Esophagus mucosa (tissue), 1 donor: ENCODE measurements around the gene TJP1. TPM values are rescaled to one million over a fixed set of nuclear protein-coding genes. Genes with fewer than 3 reads are reported as not detected.
"Not testable (repeated sequence)": the region's sequence is repeated elsewhere in the genome, so short reads cannot be mapped to it uniquely, and the experiment has no call there.

Experiments
- ATAC-seq: fragments of 200-7000 bp; cut with Tn5 transposase; one replicate; pipeline ENCODE4 v1.9.1; 2020
- total RNA-seq: library from RNA; stranded (reverse); gene quantifications from one replicate; pipeline ENCODE4 v1.2.4, GENCODE V29; 2023
- donor health status: DM: yes; HTN: yes; CAD: no.

The TJP1 gene
- total RNA-seq, 1 donor from 2014 or later = 118 TPM

DNA sequence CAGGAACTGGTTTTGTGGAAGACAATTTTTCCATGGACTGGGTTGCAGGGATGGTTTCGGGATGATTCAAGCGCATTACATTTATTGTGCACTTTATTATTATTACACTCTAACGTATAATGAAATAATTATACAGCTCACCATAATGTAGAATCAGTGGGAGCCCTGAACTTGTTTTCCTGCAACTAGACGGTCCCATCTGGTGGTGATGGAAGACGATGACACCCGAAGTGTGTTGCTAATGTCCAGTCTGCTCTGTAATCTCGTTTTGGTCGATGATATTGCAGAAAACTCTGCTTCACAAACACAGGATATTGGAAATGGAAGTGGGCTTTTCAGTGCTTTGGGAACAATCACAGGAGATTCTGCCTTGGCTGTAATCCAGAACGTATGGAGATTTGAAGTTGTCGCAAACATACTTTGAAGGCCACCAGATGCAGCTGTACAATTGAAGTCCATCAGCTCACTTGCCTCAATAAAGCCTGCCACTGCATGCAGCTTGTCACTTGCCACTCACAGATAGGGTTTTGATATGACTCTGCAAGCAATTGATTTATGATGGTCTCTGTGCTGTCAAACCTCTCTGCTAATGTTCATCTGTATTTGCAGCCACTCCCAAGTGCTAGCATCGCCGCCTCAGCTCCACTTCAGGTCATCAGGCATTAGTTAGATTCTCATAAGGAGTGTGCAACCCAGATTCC lies 141.7 kb downstream of the TJP1 start:
- no peak for ATAC-seq

DNA sequence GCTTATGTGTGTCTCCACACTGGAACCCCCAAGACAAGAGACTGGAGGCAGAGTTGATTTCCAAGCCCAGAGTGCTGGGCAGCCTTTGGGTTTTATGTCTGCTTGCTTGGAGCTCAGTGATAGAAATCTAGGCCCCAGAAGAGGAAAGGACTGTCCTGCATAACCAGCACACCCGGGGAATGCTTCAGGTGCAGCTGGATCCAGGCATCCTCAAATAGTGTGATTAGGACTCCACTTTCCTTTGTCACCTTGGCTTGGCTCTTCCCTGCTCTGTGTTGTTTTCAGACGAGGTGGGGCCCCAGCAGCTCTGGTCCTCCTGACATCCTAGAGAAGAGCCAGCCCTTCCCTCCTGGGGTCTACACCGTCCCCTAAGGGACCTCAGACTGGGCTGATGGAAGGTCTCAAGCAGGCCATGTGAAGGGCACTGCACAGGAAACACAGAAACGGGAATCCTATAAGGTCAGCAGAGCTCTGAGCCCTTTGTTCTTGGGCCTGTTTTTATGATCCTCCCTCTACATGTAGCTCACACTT lies 143.7 kb downstream of the TJP1 start:
- no peak for ATAC-seq

DNA sequence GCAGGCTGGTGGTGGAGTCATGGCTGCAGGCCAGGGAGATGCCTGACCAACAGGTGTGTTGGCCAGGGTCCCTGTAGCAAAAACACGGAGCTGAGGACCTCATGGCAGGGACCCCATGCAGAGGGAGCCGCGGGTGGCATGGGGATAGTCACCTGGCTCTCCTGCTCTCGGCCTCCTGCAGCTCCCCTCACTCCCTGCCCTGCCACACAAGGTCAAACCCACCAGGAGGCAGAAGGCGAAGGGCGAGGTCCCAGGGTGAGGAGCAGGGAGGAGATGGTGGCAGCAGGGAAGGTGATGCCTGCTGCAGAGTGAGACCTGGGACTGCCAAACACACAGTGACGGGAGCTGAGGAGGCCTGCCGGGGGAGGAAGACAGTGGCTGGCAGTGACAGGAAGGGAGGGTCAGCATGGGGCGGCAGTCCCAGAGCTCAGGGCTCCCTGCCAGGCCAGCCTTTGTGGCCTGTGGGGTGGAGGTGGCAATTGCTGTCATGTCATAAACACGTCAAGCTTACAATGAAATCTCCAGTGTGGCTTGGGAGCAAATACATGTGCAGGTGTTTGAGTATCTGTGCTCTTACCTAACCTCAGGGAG lies 144.3 kb downstream of the TJP1 start:
- no peak for ATAC-seq

DNA sequence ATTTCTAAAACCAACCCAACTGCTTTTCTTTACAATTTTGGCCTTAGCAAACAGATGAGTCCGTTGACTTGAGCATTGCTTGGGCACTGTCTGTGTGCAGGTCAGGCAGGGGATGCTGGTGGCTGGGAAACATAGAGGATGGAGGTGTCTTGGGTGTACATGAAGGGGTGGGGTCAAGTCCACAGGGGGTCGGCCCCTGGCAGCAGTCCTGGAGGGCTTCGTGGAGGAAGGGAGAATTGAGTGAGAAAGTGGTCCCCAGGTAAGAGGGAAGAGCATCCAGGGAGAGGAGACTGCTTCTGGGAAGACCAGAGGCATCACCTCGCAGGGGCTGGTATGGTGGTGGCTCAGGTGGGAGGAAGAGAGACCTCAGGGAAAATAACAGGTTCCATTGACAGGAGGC lies 144.8 kb downstream of the TJP1 start:
- no peak for ATAC-seq

DNA sequence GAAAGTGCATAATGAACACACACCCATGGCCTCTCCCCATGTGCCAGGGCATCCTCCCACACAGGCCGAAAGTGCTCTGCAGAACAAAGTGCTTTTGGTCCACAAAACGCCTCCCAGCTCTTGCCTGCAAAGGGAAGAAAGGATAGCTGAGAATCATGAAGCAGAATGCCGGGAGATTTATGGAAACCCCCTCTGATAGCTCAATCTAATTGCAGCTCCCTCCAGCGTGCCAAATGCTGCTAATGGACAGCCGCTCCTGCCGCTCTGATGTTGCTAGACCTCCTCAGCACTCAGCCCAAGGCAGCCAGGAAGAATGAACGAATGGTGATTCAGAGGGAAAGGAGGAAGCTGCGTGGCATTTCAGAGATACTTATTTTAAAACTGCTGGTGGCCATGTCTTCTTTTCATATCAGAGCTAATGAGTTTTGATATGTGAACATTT lies 145.3 kb downstream of the TJP1 start:
- no peak for ATAC-seq

DNA sequence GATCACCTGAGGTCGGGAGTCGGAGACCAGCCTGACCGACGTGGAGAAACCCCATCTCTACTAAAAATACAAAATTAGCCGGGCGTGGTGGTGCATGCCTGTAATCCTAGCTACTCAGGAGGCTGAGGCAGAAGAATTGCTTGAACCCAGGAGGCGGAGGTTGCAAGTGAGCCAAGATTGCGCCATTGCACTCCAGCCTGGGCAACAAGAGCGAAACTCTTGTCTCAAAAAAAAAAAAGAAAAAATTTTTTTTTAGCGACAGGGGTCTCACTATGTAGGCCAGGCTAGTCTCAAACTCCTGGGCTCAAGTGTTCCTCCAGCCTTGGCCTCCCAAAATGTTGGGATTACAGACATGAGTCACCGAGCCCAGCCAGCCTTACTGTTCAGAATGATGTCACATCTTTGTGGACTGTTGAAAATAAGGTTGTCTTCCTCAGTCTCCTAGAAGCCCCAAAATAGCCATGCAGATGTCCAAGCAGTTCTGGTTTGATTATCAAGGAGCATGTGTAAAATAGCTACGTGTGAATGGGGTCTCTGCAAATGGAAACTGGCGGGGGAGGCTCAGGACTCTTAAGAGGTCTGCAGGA lies 145.8 kb downstream of the TJP1 start:
- not testable (repeated sequence) for ATAC-seq

DNA sequence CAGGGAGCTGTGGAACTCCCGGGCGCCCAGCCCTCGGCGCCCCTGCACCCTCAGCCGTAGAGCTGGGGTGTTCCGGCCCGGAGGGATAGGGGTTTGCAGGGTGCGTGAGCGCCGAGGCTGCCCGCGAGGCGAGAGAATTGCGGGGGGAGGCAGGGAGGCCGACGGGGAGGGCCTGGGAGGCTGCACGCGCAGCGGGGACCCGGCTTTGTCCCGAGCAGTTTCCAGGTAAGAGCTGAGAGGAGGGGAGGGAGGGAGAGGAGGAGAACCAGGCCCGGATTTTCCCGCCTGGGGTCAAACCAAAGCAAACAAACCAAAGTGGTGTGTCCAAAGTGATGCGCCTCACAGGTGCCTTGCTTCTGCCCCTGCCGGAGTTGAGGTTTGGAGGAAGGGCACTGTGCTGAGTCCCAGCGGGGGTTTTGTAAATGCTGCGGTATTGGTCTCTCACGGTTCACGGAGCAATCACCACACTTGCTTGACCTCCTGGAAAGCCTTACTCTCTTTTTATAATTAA lies 146.4 kb downstream of the TJP1 start:
- ATAC-seq = no peak

DNA sequence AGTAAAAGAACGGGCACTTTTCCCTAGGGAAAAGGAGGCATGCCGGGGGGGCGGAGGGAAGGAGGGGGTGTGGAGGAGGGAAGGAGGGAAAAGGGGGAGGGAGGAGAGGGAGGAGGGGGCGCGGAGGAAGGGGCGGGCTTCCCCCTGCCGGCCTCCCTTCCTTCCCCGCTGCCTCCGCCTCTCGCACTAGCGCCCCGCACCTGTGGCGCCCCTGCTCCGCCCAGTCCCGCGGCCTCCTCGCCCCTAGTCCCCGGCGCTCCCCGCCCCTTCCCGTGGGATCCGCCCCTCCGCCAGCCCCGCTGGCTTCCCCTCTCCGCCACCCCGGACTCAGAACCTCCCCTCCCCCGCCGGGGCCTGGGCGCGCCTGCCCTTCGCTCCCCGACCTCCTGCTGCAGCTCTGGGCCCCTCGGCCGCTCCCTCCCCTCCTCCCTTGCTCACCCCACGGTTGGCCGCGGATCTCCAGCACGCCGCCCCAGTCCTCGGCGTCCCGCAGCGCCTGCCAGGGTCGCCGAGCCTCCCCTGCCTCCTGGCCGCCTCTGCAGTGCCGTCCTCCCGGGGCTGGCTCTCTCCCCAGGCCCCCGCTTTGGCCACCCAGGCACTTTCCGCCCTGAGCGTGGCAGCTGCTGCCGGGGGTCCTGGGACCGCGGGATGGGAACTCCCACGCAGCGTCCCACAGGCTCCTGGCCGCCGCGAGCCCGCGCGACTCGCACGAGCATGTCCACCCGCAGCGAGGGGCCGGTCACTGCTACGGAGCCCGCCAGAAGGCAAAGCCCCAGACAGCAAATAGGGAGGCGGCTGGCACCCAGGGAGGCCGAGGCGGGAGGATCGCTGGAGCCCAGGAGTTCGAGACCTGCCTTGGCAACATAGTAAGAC lies 147.4 kb downstream of the TJP1 start:
- ATAC-seq = no peak

DNA sequence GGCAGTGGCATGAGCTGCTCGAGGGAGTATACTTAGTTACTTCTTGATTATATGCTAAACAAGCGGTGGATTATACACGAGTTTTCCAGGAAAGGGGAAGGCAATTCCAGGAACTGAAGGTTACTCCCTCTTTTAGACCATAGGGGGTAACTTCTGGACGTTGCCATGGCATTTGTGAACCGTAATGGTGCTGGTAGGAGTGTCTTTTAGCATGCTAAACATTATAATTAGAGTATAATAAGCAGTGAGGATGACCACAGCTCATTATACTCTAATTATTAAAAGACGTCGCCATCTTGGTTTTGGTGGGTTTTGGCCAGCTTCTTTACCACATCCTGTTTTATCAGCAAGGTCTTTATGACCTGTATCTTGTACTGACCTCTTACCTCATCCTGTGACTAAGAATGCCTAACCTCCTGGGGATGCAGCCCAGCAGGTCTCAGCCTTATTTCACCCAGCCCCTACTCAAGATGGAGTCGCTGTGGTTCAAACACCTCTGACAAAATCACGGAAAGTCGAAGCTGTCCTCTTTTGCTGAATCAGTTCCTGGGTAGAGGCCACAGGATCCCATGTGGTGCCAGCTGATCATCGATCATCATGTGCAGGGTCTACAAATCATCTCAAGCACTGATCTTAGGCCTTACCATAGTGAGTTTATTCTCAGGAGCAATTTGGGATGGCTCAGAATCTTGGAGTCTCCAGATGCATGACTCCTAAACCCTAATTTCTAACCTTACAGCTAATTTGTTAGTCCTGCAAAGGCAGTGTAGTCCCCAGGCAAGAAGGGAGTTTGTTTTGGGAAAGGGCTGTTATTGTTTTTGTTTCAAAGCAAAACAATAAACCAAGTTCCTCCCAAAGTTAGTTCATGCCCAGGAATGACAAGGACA lies 149.1 kb downstream of the TJP1 start:
- ATAC-seq = no peak

DNA sequence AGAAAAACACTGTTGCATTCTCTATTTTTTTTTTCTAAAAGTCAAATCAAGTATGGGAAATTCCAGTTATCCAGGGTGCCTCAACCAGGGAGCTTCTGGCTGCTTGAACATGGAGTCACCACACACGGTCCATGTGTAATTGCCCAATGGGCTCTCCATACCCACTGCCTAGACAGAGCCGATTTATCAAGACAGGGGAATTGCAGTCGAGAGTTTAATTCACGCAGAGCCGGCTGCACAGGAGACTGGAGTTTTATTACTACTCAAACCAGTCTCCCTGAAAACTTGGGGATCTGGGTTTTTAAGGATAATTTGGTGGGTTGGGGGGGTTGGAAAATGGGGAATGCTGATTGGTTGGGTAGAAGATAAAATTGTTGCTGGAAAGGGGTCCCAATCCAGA lies 149.8 kb downstream of the TJP1 start:
- ATAC-seq = no peak

DNA sequence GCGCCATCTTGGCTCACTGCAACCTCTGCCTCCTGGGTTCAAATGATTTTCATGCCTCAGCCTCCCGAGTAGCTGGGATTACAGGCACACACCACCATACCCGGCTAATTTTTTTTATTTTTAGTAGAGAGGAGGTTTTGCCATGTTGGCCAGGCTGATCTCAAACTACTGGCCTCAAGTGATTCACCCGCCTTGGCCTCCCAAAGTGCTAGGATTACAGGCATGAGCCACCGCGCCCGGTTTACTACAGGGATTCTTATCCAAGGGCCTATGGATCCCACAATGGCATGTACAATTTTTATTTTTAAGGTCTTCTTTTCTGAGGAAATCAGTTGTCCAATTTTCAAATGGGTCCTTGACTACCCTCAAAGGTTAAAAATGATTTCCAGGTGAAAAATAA lies 150.2 kb downstream of the TJP1 start:
- ATAC-seq = not testable (repeated sequence)

DNA sequence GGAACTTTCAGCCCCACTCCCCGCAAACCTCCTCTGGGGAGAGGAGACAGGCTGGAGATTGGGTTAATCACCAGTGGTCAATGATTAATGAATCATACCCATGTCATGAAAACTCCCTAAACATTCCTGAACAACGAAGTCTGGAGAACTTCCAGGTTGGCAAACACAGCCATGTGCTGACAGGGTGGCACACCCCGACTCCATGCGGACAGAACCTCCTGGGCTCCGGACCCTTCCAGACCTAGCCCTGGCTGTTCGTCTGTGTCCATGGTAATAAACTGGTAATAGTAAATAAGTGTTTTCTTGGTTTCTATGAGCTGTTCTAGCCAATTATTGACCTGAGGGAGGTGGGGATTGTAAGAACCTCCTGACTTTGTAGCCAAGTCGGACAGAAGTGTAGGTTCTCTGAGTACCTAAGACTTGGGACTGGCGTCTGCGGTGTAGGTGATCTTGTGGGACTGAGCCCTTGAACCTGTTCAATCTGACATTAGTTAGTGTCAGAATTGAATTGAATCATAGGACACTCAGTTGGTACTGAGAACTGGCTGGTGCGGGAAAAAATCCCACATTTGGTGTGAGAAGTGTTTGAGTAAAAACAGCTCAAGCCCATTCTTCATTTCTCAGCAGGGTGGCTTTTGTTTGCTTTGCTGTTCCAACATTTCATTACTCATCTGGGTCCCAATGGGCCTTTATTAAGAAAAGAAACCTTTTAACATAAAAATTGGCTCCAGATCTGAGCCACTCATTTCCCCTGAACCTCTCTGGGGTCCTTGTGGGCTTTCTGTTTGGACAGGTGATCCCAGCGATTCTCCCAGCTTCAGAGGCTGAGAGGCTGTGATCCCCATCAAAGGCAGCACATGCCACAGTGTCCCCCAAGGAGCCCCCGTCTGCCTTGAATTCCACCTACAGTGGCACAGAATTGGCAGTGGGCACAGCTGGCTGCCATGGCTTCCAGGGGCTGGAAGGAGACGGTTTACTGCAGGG lies 151.0 kb downstream of the TJP1 start:
- ATAC-seq = peak; percentile 54

DNA sequence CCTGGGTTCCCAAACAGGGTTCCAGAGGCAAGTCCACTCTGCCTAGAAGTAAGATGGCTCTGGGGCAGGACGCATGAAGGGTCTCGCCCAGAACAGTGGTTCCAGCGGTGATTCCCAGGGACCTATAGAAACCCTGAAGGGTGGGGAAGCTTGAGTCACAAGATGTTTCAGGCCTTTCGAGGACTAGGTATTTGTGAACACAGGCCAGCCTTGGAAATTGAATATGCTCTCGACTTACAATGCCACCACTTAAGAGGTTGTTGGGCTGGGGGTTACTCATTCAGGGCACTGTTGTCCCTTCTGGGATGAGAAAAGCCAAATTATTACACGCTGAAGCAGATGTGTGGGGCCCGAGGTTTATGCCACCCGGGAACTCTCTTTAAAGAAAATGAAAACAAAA lies 152.0 kb downstream of the TJP1 start:
- ATAC-seq = no peak

DNA sequence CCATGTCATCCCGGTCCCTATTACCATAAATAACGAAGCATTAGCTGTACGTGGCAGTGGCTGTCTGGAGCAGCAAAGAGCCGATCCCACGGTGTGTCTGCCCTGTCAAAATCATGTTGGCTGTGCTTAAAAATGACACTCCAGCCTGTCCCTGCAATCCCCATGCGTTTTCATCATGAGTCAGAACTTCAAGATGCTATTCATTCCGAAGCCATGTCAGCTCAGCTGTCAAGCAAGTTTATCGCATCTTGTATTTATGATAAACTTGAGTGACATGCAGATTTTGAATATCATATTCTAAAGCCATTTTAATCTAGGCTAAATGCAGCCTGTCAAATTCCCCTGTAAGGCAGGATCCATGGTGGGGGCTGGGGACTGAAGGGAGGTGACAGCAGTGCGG lies 152.4 kb downstream of the TJP1 start:
- peak; percentile 45 for ATAC-seq

DNA sequence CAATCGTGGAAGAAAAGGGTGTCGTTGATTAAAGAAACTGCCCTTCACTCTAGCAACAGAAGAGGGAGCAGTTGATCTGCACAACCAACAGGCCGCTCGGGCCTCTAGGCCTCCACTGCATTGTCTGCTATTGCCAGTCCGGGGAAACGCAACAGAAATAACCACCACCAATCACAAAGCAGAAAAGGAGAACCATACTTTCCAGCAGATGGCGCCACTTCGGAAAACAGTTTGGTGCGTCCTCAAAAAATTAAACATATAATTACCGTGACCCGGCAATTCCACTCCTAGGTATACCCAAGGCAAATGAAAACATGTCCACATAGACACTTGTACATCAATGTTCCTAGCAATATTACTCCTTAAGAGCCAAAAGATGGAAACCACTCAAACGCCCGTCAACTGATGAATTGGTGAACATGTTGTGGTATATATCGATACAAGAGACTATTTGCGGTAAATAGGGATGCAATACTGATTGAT lies 154.1 kb downstream of the TJP1 start:
- peak; percentile 90 for ATAC-seq

DNA sequence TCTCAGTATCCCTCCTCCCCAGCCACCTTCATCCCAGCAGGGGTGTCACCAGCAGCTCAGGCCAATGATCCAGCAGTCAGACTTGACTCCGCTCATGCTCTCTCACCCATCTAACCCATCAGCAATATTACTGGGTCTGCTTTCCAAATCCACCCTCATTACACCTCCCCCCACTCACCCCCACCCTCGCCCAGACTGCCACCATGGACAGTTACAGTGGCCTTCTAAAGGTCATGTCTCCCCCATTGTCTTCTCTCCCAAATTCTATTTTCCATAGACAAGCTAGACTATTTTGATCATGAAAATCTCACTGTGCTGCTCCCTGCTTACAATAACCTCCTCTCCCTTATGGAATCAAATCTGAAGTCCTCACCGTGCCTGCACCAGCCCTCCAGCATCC lies 156.0 kb downstream of the TJP1 start:
- no peak for ATAC-seq

DNA sequence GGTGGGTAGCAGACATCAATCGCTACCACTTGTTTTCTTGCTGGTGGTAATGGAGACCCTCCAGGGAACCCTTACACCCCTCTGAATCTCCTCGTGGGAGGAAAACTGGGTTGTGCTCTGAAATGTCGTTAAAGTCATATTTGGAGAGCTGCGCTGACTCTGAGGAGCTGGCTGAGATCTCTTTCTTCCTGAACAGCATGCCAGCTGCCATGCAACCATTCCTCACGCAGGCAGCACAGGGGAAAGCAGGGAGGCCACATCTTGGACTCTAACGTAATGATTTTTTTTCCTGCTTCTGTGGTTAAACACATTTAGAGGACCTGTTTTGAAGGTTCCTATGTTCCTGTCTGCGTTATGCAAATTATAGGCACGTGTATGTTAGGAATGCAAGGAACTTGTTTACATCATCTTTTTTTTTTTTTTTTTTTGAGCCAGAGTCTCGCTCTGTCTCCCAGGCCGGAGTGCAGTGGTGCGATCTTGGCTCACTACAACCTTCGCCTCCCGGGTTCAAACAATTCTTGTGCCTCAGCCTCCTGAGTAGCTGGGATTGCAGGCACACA lies 156.7 kb downstream of the TJP1 start:
- ATAC-seq = no peak

DNA sequence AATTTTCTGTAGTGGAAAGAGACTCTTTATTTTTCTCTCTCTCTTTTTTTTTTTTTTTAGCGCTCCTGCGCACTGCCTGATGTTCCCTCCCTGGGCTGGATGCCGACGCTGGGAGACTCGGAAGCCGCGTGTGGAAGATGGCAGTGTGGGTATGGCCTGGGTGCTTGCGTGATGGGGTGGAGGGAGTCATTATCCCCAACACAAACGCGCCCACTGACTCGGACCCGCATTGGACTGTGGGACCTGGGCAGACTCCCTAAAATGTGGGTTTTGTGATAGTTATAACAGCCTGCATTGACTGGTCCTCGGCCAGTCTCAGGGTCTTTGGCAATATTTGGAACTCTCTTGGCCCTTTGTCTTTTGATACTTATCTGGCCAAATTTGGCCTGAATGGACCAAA lies 157.9 kb downstream of the TJP1 start:
- no peak for ATAC-seq

DNA sequence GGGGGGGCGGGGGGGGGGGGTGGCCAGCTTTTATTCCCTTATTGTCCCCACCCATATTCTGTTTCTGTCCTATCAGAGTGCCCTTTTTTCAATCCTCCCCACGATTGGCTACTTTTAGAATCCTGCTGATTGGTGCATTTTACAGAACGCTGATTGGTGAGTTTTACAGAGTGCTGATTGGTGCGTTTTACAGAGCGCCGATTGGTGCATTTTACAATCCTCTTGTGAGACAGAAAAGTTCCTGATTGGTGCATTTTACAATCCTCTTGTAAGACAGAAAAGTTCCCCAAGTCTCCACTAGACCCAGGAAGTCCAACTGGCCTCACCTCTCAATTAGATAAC lies 164.8 kb downstream of the TJP1 start:
- ATAC-seq = not testable (repeated sequence)
